Neural cell (in vitro differentiated cells): ENCODE results near the gene ZNF768. TPM values are rescaled to one million over a fixed set of nuclear protein-coding genes. Genes with fewer than 3 reads are reported as not detected.
A peak's percentile ranks its signal among the peaks of the same experiment; 100 is the strongest.

Experiments used
- H2AFZ ChIP-seq: fragments of 200-600, 300-800 bp; sonication (generic), shearing (Covaris generic); 2 replicates; pipeline ENCODE4 v1.6.0; 2014; ENCODE audit warnings: low read depth, mild to moderate bottlenecking, antibody characterized with exemption, low read length, moderate library complexity
- H3F3A ChIP-seq: fragments of 200-600 bp; shearing (Covaris generic); 2 replicates; pipeline ENCODE4 v1.6.1; 2016; ENCODE audit warnings: mild to moderate bottlenecking, moderate library complexity, mixed read lengths, antibody characterized with exemption, low read length; ENCODE audit not compliant: insufficient read depth, poor library complexity, severe bottlenecking
- H3K27ac ChIP-seq: fragments of 200-600, 300-800 bp; sonication (generic), shearing (Covaris generic); 2 replicates; pipeline ENCODE4 v1.5.1; 2014; ENCODE audit warnings: mild to moderate bottlenecking, low read length, moderate library complexity
- H3K27me3 ChIP-seq: fragments of 300-800, 200-600 bp; sonication (generic), shearing (Covaris generic); 2 replicates; pipeline ENCODE4 v1.6.0; 2014; ENCODE audit warnings: mild to moderate bottlenecking, low read depth, low read length, moderate library complexity; ENCODE audit not compliant: insufficient read depth
- H3K36me3 ChIP-seq: fragments of 300-800, 200-600 bp; sonication (generic), shearing (Covaris generic); 2 replicates; pipeline ENCODE4 v1.5.1; 2014; ENCODE audit warnings: mild to moderate bottlenecking, antibody characterized with exemption, low read length, moderate library complexity; ENCODE audit not compliant: insufficient read depth
- H3K4me2 ChIP-seq: fragments of 300-800, 200-600 bp; sonication (generic), shearing (Covaris generic); 2 replicates; pipeline ENCODE4 v1.6.0; 2014; ENCODE audit warnings: mild to moderate bottlenecking, low read length
- H3K4me3 ChIP-seq: fragments of 300-800, 200-600 bp; sonication (generic), shearing (Covaris generic); 2 replicates; pipeline ENCODE4 v1.5.1; 2014; ENCODE audit warnings: mild to moderate bottlenecking, low read length, moderate library complexity
- H3K79me2 ChIP-seq: fragments of 200-600 bp; shearing (Covaris generic); replicated peaks from 2 replicates; pipeline ENCODE4 v1.6.0; 2014; ENCODE audit warnings: mild to moderate bottlenecking, low read length, moderate library complexity; ENCODE audit not compliant: insufficient read depth
- H3K9ac ChIP-seq: fragments of 300-800, 200-600 bp; sonication (generic), shearing (Covaris generic); 2 replicates; pipeline ENCODE4 v1.6.1; 2016; ENCODE audit warnings: mild to moderate bottlenecking, low read length, mixed read lengths
- H3K9me2 ChIP-seq: fragments of 200-600 bp; shearing (Covaris generic); 2 replicates; pipeline ENCODE4 v1.6.1; 2016; ENCODE audit warnings: mild to moderate bottlenecking, low read length, mixed read lengths; ENCODE audit not compliant: insufficient read depth
- H3K9me3 ChIP-seq: fragments of 200-600, 300-800 bp; sonication (generic), shearing (Covaris generic); 2 replicates; pipeline ENCODE4 v1.6.1; 2016; ENCODE audit warnings: mild to moderate bottlenecking, mixed run types, low read length, moderate library complexity, mixed read lengths
- H4K20me1 ChIP-seq: fragments of 200-600 bp; shearing (Covaris generic); 2 replicates; pipeline ENCODE4 v1.6.1; 2016; ENCODE audit warnings: mild to moderate bottlenecking, mixed run types; ENCODE audit not compliant: insufficient read depth
- EP300 ChIP-seq: fragments of 450-650 bp; conservative IDR thresholded peaks from 2 replicates; pipeline ENCODE4 v1.6.1; 2014; ENCODE audit warnings: antibody characterized with exemption, mild to moderate bottlenecking, moderate library complexity; ENCODE audit not compliant: poor library complexity, severe bottlenecking
- EZH2 ChIP-seq: fragments of 200-600, 300-800 bp; shearing (Covaris generic), sonication (generic); IDR thresholded peaks from 2 replicates; pipeline ENCODE4 v1.6.1; 2014; ENCODE audit warnings: antibody characterized with exemption, low read length, borderline replicate concordance, mild to moderate bottlenecking; ENCODE audit not compliant: insufficient read depth, poor library complexity, severe bottlenecking
- MXI1 ChIP-seq: fragments of 450-650 bp; conservative IDR thresholded peaks from 2 replicates; pipeline ENCODE4 v1.6.1; 2014; ENCODE audit warnings: antibody characterized with exemption, mild to moderate bottlenecking; ENCODE audit not compliant: poor library complexity, severe bottlenecking
- POLR2AphosphoS5 ChIP-seq: IDR thresholded peaks from 2 replicates; pipeline ENCODE4 v1.6.1; 2012
- RAD21 ChIP-seq: fragments of 450-650 bp; conservative IDR thresholded peaks from 2 replicates; pipeline ENCODE4 v1.6.1; 2014; ENCODE audit warnings: antibody characterized with exemption, mild to moderate bottlenecking, moderate library complexity
- SMC3 ChIP-seq: fragments of 450-650 bp; conservative IDR thresholded peaks from 2 replicates; pipeline ENCODE4 v1.6.1; 2014; ENCODE audit warnings: antibody characterized with exemption, mild to moderate bottlenecking, moderate library complexity; ENCODE audit not compliant: poor library complexity
- TAF1 ChIP-seq: IDR thresholded peaks from 2 replicates; pipeline ENCODE4 v1.6.1; 2012; ENCODE audit warnings: low read depth
- polyA plus RNA-seq: library from polyadenylated mRNA; depleted of rRNA; stranded (reverse); fragments of >200 nt; gene quantifications from 2 replicates; pipeline ENCODE4 v1.2.3, GENCODE V29; 2014
- TF ChIP-seq, protein P1 (sequence below): IDR thresholded peaks from 2 replicates; pipeline ENCODE4 v1.6.1; 2012; ENCODE audit warnings: borderline replicate concordance
- TF ChIP-seq, protein P2 (sequence below): fragments of 450-650 bp; IDR thresholded peaks from 2 replicates; pipeline ENCODE4 v1.5.1; 2014; ENCODE audit warnings: antibody characterized with exemption, mild to moderate bottlenecking, moderate library complexity; ENCODE audit not compliant: poor library complexity, severe bottlenecking

Gene ZNF768
- polyA plus RNA-seq, 1 donor from 2014 or later: 54.4 TPM

DNA sequence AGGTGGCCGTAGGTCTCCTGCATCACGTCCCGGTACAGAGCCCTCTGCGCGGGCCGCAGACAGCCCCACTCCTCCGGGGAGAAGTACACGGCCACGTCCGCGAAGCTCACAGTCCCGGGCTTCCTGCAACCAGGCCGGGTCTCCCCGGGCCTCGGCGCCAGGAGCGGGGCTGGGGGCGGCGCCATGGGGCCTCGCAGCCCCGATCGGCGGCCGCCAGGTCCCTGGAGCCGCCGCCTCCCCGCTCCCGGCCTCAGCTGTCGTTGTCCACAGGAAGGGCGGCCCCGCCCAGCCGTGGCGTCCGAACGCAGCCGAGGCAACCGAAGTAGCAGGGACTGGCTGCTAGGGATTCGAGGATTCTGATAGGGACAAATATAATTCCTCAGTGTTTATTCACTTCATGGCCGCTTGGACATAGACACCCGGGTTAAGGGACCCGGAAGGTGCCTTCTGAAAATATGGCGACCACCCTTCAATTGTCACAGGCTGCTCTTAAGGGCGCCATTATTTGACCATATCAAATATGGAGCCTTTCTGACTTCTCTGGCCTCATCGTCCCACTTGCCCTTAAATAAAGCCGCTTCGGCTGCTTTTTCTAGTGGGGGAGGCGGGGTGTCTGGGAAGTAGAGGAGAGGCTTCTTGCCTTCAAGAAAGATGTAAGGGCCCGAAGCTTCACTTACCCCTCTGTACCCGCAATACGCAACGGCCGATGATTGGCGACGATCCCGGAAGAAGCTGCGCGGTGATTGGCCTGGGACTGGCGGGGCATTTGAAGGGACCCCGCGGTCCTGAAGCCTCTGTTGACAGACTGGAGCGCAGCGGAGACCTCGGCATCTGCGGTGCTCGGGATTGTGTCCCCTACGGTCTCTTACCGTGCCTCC, 45.3 kb upstream of the ZNF768 start, which contains the start of gene ZNF688:
TSS of gene ZNF688 (minus strand) at position 270 of the 878 bp plus-strand sequence. CDS start at position 185, 85 bp downstream.
- peaks cover 7% of the 10 kb centered on the region for H3F3A ChIP-seq

DNA sequence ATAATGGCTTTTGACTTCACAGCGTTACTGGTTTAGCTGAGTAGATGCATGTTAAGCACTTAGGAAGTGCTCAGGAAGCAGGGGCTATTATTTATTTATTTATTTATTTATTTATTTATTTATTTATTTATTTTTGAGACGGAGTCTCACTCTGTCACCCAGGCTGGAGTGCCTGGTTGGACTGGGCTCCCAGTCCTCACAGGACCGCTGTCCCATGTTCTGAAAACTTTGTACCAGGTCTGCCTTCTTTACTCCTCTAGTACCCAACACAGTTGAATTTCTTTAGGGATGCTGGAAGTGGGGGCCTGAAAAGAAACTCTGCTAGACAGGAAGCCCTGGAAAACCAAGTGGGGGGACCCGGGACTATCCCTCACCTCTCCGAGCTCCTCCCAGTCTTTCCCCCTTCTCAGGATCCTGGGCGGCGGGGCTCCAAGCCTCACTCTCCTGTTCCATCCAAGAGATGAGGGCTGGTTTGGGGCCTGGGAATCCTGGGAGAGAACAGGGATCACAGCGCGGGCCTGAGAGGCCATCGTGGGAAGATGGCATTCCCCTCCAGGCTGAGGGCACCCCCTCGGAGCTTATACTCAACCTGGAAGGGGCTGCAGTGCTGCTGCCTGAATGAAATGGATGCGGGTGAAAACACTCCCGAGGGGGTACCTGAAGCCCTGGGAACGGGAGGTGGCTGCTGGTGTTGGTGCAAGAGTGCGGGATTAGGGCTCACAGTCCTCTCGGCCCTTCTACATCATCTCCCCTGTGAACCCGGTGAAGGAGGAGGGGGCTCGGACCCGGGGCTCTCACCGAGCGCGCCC, 44.5 kb upstream of the ZNF768 start:
- peak overlapping the region; percentile 68 for H2AFZ ChIP-seq
- H3K27ac ChIP-seq: peak overlapping the region; percentile 98
- H3F3A ChIP-seq: peaks cover 7% of the 10 kb centered on the region
- H3K4me3 ChIP-seq: peak overlapping the region; percentile 79
- H3K4me2 ChIP-seq: peak overlapping the region; percentile 96
- no peaks in the 10 kb centered on the region for H3K27me3 ChIP-seq
- H3K9me3 ChIP-seq: no peaks in the 10 kb centered on the region
- no peaks in the 10 kb centered on the region for H3K9me2 ChIP-seq
- no peaks in the 10 kb centered on the region for H3K36me3 ChIP-seq
- peak overlapping the region; percentile 96 for H3K9ac ChIP-seq
- no peaks in the 10 kb centered on the region for H4K20me1 ChIP-seq
- no peaks in the 10 kb centered on the region for H3K79me2 ChIP-seq
- TF ChIP-seq EZH2 (no peak), RAD21 (no peak), POLR2AphosphoS5 (no peak), SMC3 (no peak)
- TF ChIP-seq, protein P1, sequence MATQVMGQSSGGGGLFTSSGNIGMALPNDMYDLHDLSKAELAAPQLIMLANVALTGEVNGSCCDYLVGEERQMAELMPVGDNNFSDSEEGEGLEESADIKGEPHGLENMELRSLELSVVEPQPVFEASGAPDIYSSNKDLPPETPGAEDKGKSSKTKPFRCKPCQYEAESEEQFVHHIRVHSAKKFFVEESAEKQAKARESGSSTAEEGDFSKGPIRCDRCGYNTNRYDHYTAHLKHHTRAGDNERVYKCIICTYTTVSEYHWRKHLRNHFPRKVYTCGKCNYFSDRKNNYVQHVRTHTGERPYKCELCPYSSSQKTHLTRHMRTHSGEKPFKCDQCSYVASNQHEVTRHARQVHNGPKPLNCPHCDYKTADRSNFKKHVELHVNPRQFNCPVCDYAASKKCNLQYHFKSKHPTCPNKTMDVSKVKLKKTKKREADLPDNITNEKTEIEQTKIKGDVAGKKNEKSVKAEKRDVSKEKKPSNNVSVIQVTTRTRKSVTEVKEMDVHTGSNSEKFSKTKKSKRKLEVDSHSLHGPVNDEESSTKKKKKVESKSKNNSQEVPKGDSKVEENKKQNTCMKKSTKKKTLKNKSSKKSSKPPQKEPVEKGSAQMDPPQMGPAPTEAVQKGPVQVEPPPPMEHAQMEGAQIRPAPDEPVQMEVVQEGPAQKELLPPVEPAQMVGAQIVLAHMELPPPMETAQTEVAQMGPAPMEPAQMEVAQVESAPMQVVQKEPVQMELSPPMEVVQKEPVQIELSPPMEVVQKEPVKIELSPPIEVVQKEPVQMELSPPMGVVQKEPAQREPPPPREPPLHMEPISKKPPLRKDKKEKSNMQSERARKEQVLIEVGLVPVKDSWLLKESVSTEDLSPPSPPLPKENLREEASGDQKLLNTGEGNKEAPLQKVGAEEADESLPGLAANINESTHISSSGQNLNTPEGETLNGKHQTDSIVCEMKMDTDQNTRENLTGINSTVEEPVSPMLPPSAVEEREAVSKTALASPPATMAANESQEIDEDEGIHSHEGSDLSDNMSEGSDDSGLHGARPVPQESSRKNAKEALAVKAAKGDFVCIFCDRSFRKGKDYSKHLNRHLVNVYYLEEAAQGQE: no peak
- TF ChIP-seq, protein P2, sequence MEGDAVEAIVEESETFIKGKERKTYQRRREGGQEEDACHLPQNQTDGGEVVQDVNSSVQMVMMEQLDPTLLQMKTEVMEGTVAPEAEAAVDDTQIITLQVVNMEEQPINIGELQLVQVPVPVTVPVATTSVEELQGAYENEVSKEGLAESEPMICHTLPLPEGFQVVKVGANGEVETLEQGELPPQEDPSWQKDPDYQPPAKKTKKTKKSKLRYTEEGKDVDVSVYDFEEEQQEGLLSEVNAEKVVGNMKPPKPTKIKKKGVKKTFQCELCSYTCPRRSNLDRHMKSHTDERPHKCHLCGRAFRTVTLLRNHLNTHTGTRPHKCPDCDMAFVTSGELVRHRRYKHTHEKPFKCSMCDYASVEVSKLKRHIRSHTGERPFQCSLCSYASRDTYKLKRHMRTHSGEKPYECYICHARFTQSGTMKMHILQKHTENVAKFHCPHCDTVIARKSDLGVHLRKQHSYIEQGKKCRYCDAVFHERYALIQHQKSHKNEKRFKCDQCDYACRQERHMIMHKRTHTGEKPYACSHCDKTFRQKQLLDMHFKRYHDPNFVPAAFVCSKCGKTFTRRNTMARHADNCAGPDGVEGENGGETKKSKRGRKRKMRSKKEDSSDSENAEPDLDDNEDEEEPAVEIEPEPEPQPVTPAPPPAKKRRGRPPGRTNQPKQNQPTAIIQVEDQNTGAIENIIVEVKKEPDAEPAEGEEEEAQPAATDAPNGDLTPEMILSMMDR: no peak

More for the DNA sequence above, 45.3 kb upstream of the ZNF768 start, which contains the start of gene ZNF688:
- Histone ChIP-seq H3K79me2 (no peaks in the 10 kb centered on the region), H3K27me3 (no peaks in the 10 kb centered on the region), H3K9ac (peak within 1 kb of the TSS; percentile 96), H4K20me1 (no peaks in the 10 kb centered on the region), H3K36me3 (no peaks in the 10 kb centered on the region), H3K9me2 (no peaks in the 10 kb centered on the region), H3K4me3 (peak within 1 kb of the TSS; percentile 79), H2AFZ (peak within 1 kb of the TSS; percentile 68), H3K9me3 (no peaks in the 10 kb centered on the region), H3K27ac (peak within 1 kb of the TSS; percentile 98), H3K4me2 (peak within 1 kb of the TSS; percentile 96)
- TF ChIP-seq TAF1: peak; percentile 71
- TF ChIP-seq EZH2: no peak
- TF ChIP-seq MXI1: peak; percentile 99
- peak; percentile 54 for TF ChIP-seq EP300
- TF ChIP-seq, protein P1: peak; percentile 34
- peak; percentile 49 for TF ChIP-seq SMC3
- TF ChIP-seq, protein P2: no peak
- TF ChIP-seq POLR2AphosphoS5: peak; percentile 28
- peak; percentile 37 for TF ChIP-seq RAD21
